ENCODE results near the gene DMD.

Gene DMD

DNA sequence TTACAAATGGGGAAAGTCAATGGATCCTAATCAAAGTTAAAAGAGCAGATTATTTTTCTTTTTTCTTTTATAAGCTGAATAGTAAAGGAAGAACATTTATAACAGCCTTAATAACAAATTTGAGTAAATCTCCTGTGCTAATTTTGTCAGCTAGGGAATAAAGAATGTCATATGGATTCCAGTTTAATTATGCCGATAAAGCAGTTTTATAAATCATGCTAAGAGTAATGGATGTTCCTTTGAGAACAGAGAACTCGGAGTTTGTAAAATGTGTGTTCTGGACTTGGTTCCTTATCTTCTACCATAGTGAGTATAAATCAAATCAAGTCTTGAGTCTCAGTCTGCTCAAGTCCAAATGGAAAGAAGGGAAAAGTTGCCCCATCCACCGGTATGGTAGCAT lies 1959.2 kb downstream of the DMD start:
- no peak for DNase-seq

DNA sequence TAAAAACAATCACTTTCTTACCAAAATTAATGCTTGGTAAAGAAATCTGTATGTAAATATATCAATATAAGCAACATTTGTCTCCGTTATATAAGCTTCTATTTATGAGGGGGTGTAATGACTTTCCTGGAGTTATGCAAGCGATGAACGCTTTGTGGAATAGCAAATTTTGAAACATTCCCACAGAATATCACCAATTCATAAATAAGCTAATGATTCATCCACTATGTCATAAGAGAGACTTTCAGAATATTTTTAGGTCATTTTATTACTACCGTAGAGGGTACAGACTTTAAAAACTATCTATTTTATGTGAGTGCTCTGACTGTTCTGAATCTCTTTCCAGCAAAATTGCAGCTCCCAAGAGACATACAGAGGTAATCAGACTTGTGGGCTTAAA lies 1960.0 kb downstream of the DMD start:
- no peak for DNase-seq

DNA sequence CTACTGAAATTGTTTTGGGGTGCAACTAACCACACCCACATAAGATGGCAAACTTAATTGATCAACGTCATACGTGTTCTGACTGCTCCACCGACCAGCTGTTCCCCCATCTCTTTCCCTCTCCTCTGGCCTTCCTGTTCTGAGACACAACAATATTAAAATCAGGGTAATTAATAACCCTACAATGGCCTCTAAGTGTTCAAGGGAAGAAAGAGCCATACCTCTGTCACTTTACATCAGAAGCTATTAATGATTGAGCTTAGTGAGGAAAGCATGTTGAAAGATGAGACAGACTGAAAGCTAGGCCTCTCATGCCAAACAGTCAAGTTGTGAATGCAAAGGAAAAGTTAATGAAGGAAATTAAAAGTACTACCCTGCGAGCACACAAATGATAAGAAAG lies 1965.6 kb downstream of the DMD start:
- DNase-seq = no peak

DNA sequence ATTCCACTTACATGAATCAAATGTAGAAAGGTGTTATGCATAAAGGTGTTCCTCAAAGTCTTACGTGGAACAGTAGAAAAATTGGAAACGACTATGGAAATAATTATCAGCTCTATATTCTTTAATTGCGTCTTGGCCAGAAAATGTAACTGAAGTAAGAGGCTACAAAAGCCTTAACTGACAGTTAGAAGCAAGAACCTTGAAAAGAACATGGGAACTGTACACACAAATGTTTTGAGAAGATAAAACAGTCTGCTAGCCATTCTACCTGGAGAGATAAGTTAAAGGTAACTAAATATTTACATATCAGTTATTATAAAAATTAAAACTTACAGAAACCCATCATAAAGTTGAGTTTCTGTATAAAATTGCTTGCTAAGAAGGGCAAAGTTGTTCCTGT lies 1967.5 kb downstream of the DMD start:
- DNase-seq = no peak

DNA sequence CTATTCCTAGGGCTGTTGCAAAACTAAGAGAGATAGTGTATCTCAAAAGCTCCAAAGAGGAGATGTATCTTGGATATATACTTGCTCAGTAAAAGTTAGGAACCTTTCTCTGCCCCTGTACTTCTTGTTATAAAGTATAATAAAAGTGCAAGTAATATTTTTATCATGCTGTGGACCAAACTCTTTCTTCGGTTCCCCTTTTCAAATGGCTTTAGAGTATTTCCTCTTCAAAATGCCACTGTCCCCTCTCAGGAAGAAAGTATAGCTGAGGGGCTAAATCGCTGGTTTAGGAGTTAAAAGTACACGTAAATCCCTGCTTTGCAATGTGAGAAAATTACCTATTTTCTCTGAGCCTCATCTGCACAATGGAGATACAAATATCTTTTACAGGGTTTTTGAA lies 1970.4 kb downstream of the DMD start:
- DNase-seq = no peak

DNA sequence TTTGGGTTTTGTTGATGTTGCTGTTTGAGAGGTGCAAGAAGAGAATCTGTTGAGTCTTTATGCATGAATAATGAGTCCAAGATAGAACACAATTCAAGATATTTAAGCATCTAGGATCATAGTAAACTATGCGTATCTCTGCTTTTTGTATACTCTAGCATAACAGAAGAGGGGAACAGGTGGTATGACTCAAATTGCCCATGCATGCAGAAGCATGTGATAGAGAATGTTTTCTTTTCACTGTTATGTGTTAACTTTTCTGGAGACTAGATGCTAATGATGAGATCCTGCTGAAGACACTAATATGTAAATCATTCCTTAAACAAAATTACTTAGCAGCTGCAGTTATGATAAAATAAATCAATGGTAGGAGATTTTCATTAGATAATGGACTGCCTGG lies 1974.2 kb downstream of the DMD start:
- no peak for DNase-seq

DNA sequence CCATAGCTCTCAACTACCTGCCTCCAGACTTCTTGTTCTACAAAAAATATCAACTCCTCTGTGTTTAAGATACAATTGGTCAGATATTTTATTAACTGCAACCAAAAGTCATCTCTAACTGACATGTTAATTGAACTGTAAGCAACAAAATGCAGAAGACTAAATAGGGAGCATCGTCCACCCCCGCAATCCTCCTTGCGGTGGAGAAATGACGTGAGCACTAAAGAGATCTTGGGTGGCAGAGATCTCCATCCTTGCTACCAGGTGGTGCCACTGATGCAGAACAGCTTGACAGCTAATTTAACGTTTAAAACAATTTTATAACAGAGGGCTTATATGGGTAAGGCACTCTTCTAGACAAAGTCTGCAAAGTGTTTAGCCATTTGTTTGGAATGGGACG lies 1975.1 kb downstream of the DMD start:
- no peak for DNase-seq

DNA sequence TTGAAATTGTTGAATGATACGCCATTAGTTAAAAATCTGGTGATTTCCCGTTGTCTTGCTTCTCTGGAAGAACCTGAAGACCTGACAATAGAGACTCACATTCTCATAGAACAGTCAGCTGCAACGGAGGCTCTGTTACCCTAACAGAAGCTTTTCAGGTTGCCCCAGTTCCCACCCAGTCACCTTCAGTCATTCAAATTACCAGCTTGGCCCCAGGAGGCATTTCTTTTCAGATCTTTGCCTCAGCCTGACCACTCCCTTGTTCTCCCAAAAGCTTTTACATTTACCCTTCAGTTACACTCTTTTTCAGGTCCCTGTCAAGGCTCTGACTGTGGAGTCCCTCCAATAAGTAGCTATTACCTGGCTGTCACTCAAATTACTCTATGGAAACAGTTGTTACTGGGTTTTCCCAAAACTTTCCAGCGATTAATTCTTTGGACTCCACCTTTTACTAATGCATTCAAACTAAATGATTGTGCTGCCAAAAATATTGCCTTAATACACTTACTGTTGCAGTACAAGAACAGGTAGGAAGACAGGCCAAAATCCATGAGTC lies 1977.3 kb downstream of the DMD start:
- no peak for DNase-seq

DNA sequence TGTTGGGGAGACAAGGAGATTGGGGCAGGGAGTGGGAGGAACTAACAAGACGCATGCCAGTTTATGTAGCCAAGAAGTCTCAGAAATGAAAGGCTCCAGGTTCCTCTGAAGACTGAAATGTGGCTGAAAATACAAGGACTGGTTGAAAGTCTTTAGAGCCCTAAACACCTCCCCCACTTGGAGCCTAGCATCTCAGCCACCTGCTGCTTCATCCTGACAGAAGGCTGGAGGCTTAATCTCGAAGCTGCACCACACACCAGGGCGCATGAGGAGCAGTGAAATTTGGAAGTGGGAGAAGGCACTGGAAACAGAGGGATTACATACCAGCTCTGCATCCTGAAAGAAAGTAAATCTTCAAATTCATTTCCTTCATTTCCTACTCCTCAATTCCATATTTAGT lies 1978.8 kb downstream of the DMD start:
- no peak for DNase-seq

DNA sequence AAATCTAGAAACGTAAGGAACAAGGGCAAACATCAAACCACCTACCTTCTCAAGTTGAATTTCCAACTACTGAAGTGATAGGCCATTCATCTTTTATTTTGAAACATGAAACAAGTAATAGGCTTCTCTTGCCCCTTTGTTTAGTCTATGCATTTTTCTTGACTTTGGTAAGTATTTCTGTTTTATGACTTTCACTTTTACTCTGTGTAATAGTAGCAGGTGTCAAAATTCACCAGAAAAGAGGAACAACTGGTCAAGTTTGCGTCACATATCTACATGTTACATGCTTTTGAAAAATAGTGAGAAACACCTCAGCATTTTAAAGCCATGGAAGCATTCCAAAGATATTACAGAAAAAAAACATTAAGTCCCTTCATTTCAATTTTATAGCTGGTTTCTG lies 1982.4 kb downstream of the DMD start:
- no peak for DNase-seq

DNA sequence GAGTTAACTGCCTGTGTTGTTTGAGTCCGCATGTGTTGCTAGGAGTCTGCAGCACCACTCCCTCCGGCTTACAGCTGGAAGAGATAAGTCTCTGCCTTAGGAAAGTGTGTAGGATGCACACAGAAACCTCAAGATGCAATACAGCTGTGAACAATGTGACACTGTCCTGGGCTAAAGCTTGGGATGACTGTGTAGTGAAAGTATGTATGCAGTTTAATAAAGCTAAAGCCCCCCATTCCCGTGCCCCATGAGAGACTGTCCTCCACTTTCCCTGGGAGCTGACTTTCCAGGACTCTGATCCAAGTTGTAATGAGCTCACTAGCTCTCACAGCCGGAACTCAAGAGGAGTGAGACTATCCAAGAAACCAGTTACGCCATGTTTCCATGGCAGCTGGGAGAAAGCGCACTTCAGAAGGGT lies 1982.9 kb downstream of the DMD start:
- DNase-seq = no peak

DNA sequence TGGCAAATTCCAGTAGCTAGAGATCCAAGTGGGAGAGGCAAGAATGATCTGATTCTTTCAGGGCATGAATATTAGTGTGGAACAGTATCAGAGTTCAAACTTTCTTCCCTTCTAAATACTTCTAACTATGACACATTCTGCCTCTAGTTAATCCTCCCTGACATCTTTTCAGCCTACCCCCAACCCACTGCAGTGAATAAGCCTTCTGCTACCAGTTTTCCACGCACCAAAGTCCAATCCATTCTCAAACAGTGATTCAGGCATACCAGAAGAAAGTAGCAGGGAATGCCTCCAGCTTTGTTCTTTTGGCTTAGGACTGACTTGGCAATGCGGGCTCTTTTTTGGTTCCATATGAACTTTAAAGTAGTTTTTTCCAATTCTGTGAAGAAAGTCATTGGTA lies 1984.1 kb downstream of the DMD start:
- no peak for DNase-seq

DNA sequence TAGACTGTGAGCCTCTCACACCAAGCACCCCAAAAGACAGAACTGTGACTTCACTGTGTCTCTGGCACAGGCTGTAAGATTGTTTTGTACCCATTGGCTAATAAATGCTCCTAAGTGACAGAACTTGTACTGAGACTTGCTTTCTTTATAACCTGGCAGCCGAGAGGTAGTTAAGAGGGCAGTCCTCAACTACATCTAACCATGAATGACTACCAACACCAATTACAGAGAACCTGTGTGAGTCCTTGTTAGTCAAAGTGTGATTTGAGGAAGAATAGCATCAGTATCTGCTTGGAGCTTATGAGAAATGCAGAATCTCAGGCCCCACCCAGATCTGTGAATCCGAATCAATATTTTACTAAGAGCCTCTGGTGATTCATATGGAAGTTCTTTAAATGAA lies 1985.5 kb downstream of the DMD start:
- DNase-seq = no peak

DNA sequence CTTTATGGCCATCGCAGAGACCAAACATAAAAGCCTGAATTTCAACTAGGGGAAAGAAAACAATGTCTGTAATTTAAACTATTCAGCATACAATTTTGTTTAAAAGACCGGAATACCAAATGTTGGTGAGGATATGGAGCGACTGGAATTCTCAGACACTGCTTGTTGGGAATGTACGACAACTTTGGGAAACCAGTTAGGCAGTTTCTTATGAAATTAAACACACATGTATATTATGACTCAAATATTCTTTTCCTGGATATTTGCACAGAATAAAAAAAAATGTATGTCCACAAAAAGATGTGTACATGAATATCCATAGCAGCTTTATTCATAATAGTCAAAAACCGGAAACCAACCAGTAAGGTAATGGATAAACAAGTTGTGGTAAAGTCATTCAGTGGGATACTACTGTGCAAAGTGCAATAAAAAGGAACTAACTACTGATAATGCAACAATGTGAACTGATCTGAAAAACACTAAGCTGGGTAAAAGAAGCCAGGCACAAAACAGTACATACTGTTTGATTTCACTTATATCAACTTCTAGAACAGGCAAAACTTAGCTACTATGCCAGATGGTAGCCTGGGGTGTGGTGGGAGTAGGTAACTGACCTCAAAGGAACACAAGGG lies 1986.9 kb downstream of the DMD start:
- DNase-seq = no peak

DNA sequence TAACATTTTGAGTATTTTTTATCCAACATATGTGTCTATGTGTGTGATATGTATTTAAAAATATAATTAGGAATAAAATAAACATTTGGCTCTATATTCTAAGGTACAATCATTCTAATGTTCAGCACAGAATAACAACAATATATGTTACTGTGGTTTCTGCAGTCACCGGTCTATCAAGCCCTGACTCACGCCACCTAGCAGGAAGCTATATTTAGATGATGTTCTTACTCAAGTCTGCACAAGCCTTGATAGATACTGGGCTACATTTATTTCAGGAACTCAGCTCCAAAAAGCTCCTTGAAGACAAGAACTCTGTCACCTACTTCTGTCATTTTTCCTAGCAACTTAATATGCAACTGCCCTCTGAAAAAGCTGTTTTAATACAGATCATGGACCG lies 1987.5 kb downstream of the DMD start:
- DNase-seq = no peak

DNA sequence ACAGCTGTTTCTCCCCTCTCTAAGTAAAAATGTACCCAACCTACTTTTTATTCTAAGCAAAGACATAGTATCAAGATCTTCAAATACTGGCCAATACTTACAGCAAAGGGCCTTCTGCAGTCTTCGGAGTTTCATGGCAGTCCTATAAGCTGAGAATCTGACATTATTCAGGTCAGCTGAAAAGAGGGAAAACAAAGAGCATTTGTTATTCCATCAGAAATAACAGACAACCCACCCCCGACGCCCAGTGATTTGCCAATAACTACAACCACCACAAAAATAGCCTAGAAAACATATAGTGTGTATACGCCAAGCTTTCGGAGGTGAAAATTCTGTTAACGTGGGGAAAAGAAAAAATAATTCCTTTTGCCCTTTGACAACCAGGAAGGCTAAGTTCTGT lies 1988.4 kb downstream of the DMD start:
- DNase-seq = no peak

DNA sequence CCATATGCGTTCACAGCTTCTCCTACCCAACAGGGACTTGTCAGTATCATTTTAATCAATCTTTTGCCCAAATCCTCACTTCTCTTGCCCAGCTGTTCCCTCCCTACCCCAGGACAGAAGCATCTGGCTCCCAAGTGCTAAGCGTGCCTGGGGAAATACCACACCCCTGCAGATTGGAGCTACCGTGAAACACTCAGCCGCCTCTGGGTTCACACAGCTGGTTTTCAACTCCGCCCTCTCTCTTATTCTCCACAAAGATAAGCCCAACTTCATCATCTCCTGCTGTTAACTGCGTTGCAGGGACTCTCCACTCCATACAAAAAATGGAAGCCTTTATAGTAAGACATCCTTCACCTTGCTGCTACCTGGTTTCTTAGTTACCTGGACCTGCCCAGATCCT lies 1992.2 kb downstream of the DMD start:
- no peak for DNase-seq

DNA sequence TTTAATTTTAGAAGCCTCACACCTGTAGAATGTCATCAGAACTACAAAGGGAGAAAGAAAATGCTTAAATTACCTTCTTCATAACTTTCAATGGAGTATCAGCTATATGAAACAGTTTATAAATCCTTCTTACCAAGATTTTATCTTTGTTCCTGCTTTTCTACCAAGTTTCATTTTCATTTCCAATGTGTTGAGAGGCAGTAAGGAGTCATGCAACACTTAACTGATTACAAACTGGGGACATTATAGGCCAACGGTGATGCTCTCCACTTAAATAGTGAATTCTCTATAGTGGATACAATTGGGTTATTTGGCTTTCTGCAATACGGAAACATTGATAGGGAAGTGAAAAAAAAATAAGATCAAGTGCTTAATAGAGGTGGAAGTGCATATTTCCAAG lies 1994.3 kb downstream of the DMD start:
- DNase-seq = no peak

DNA sequence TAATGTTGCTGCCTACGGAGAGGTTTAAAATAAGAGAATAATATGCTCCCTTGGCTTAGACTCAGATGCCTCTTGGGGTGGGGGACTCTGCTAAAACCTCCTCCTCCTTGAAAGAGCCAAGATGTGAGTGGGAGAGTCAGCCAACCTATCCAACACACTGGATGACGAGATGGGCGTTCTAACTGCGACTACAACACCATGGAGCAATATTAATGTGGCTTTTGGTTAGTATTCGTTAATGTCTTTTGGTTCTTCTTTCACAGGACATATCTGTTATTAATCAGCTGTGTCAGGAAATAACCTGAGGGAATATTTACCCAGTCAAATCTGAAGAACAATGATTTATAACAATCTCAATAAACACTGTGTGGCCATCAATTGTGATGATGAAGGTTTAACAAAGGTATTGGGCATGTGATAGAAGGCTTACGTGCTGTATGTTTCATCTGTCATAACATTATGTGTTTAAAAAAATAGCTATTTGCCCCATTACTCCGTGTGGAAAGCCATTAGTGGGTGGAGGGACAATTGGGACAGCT lies 1996.0 kb downstream of the DMD start:
- no peak for DNase-seq

DNA sequence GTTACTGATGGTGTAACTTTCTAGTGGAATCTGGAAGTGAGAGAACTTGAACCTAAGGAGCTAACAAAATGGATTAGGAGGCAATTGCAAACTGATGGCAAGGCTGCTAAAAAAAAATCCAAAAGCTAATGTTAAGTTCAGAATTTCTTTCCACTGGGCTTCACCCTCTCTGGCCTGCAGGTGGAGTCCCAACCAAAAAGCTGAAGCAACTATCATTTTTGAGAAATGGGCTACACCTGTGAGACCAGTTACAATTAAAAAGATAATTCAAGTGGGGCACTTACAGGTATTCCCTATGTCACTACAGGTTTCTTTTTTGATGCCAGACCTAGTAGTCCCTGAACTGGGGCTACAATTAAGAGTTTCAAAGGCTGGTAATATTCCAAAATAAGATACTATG lies 1997.4 kb downstream of the DMD start:
- DNase-seq = no peak

DNA sequence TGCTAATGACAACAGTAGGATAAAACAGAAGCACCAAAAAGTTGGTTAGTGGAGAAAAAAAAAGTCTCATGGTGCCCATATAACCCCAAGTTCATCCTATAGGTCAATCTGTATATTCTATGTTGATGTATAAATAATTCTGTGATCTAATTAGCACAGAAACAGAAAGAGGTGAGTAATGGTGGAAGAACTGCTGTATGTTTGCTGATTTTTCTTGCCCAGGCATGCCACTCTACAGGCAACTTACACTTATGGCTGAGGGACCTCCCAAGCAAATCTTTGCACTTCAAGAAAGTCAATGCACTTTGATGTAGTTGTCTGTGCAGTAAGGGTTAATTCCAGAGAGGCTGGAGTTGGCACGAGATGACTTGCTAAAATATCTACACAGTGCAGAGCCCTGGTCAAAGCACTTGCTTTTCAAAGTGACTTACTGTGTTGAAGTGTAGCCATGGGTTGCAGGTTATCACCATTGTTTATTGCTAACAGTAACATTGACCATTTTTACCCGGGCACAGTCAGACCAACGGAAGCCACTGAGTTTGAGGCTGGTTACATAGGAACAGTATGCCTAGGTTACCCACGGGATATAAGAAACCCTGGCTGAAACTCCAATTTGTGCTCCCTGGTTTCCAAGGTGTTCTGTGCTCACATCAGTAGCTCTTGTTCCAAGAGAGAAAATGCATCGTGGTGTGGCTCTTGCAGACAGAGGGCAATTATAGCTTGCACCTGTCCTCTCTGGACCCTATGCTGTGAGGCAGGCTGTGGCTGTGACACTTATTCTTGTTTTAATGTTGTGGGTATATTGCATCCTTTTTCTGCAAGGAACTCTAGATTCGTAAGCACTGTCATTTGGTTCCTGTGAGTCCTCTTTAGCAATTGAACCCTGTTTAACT lies 1998.2 kb downstream of the DMD start:
- DNase-seq = no peak

DNA sequence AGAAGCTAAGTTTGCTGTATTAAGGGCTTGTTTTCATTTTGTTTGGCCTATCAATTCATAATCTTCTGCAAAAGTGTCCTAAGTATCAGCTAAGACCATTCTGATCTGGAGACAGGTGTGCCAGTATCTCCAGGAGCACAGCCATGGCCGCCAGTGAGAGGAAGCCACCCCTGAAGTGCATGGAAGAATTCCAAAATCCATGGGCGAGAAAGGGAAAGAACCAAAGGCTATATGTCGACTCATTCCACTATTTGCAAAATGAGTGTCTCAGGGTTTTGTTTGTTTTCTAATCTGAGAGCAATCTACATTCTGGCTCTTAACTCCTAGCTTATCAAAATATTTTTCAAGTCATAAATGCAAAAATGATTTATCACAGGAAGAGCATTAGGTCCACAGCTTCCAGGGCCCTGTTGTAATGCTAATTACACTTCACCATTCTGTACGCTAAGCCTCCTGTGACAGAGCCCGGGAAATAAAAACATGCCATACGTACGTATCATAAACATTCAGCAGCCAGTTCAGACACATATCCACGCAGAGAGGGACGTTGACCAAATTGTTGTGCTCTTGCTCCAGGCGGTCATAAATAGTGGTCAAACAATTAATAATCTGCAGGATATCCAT lies 2002.2 kb downstream of the DMD start:
- peak; percentile 5 for DNase-seq

DNA sequence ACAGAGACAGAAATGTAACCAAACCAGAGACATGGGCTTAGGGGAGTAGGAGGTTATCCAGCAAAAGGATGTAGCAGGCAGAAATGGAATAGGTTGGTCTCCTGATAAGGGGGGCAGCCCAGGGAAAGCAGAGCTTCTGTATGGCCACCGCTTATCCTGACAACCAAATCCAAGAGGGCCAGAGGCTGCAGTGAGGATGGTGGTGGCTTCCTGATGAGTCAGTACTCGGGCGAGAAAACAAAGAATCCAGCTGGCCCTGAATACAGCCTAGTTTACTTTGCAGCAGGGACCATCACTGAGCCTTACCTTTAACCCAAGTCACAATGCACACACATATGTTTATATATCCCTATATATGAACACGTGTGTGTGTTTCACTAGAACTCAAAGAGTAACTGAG lies 2009.8 kb downstream of the DMD start:
- DNase-seq = no peak

DNA sequence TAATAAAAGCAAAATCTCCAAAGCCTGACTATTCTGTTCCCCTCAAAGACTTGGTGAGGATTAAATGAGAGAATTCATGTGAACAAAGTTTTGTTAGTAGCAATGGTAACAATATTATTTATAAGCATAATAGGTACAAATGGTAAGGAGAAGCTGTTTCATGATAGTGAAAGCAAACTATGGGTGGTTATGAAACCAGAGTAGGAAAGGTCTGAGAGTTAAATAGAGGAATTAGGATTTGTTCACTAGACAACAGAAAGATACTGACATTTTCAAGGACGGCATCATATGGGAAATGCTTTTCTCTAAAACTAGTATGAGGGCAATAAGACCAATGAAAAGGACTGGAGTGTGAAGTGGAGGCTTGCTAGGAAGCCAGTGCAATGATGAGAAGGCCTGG lies 2010.9 kb downstream of the DMD start:
- DNase-seq = no peak

All from kidney glomerular epithelial cell (primary cell).